Peyer's patch (tissue), 4 donors: ENCODE measurements around the gene PXDN.

Experiments
- CTCF ChIP-seq, 6 experiments: fragments of 450-650 bp in 4 of 6; fragments of 200-600 bp in 2 of 6; sonication (generic) in 1 of 6; IDR thresholded peaks; one replicate each; pipeline ENCODE4 v1.5.1; 2017 to 2019; ENCODE audit warnings: antibody characterized with exemption in 6 of 6, mild to moderate bottlenecking in 3 of 6, moderate library complexity in 1 of 6
- POLR2A ChIP-seq, 2 donors: fragments of 450-650 bp; IDR thresholded peaks; one replicate each; pipeline ENCODE4 v1.5.1; 2017; ENCODE audit warnings: antibody characterized with exemption in 2 of 2, mild to moderate bottlenecking in 2 of 2, moderate library complexity in 2 of 2

GRCh38 chr2:1722692-1723091 lies 21.6 kb downstream of the PXDN start:
- TF ChIP-seq POLR2A (IDR thresholded peaks at IDR 0.05) (no peak), CTCF (IDR thresholded peaks at IDR 0.05) (no peak)
